Mesenchymal stem cell (in vitro differentiated cells and primary cell): ENCODE data around the gene GSK3B.

Experiments
- DNase-seq: peaks from one replicate; pipeline ENCODE4 v3.0.0-alpha.2; 2013
- H2AFZ ChIP-seq: one replicate; pipeline ENCODE4 v1.6.1; 2013; ENCODE audit warnings: low read depth, mild to moderate bottlenecking, control low read depth, inconsistent platforms, low read length, moderate library complexity
- H2AK5ac ChIP-seq: 2 replicates; pipeline ENCODE4 v1.6.1; 2013; ENCODE audit warnings: low read length, moderate library complexity, mild to moderate bottlenecking, inconsistent platforms; ENCODE audit not compliant: severe bottlenecking
- H2BK120ac ChIP-seq: one replicate; pipeline ENCODE4 v1.6.1; 2013; ENCODE audit warnings: low read depth, mild to moderate bottlenecking, inconsistent platforms, low read length, moderate library complexity
- H2BK12ac ChIP-seq, 2 experiments: one replicate each; pipeline ENCODE4 v1.6.1; 2013; ENCODE audit warnings: inconsistent platforms in 2 of 2, low read length in 2 of 2, mild to moderate bottlenecking in 2 of 2, moderate library complexity in 2 of 2, control low read depth in 1 of 2
- H2BK15ac ChIP-seq: one replicate; pipeline ENCODE4 v1.6.1; 2013; ENCODE audit warnings: mild to moderate bottlenecking, low read depth, inconsistent platforms; ENCODE audit not compliant: poor library complexity, severe bottlenecking
- H2BK5ac ChIP-seq: 2 replicates; pipeline ENCODE4 v1.6.1; 2013; ENCODE audit warnings: low read depth, mild to moderate bottlenecking, low read length, control low read depth, inconsistent platforms; ENCODE audit not compliant: poor library complexity, severe bottlenecking
- H3K14ac ChIP-seq, 2 experiments: one replicate each; pipeline ENCODE4 v1.6.1; 2013; ENCODE audit warnings: inconsistent platforms in 2 of 2, low read length in 2 of 2, control low read depth in 1 of 2, mild to moderate bottlenecking in 1 of 2, moderate library complexity in 1 of 2
- H3K18ac ChIP-seq, 2 experiments: one replicate each; pipeline ENCODE4 v1.6.1; 2013; ENCODE audit warnings: inconsistent platforms in 2 of 2, low read length in 2 of 2, control low read depth in 1 of 2, low read depth in 1 of 2, mild to moderate bottlenecking in 1 of 2
- H3K23ac ChIP-seq, 2 experiments: one replicate each; pipeline ENCODE4 v1.6.1; 2013; ENCODE audit warnings: inconsistent platforms in 2 of 2, low read length in 2 of 2, mild to moderate bottlenecking in 2 of 2, moderate library complexity in 2 of 2, control low read depth in 1 of 2
- H3K27ac ChIP-seq: 2 replicates; pipeline ENCODE4 v1.5.1; 2013; ENCODE audit warnings: mild to moderate bottlenecking, moderate library complexity, low read length, control low read depth, inconsistent platforms; ENCODE audit not compliant: poor library complexity, severe bottlenecking
- H3K27me3 ChIP-seq, 2 experiments: 2 replicates each; pipeline versions ENCODE4 v1.6.1 to v1.7.0; 2013; ENCODE audit warnings: low read length in 2 of 2, mild to moderate bottlenecking in 2 of 2, moderate library complexity in 2 of 2, control low read depth in 1 of 2, inconsistent platforms in 1 of 2; ENCODE audit not compliant: control insufficient read depth in 1 of 2, insufficient read depth in 1 of 2
- H3K36me3 ChIP-seq, 2 experiments: 2 replicates each; pipeline versions ENCODE4 v1.6.1 to v1.7.0; 2013; ENCODE audit warnings: low read length in 2 of 2, control low read depth in 1 of 2, inconsistent platforms in 1 of 2, low read depth in 1 of 2, mild to moderate bottlenecking in 1 of 2; ENCODE audit not compliant: insufficient read depth in 2 of 2, control insufficient read depth in 1 of 2
- H3K4ac ChIP-seq, 2 experiments: one replicate each; pipeline ENCODE4 v1.6.1; 2013; ENCODE audit warnings: inconsistent platforms in 2 of 2, low read length in 2 of 2, mild to moderate bottlenecking in 2 of 2, moderate library complexity in 2 of 2, control low read depth in 1 of 2, low read depth in 1 of 2
- H3K4me1 ChIP-seq: 2 replicates; pipeline ENCODE4 v1.6.1; 2013; ENCODE audit warnings: low read depth, low read length, control low read depth; ENCODE audit not compliant: control insufficient read depth, insufficient read depth
- H3K4me2 ChIP-seq: 2 replicates; pipeline ENCODE4 v1.6.1; 2013; ENCODE audit warnings: low read length, mild to moderate bottlenecking, inconsistent platforms; ENCODE audit not compliant: poor library complexity, severe bottlenecking
- H3K4me3 ChIP-seq, 2 experiments: 2 replicates each; pipeline versions ENCODE4 v1.5.1 to v1.7.0; 2013; ENCODE audit warnings: low read length in 2 of 2, mild to moderate bottlenecking in 2 of 2, control low read depth in 1 of 2, low read depth in 1 of 2; ENCODE audit not compliant: insufficient read depth in 1 of 2
- H3K79me1 ChIP-seq: replicated peaks from 2 replicates; pipeline ENCODE4 v1.6.1; 2013; ENCODE audit warnings: mild to moderate bottlenecking, control low read depth, low read length, inconsistent platforms; ENCODE audit not compliant: poor library complexity, severe bottlenecking
- H3K9ac ChIP-seq: 2 replicates; pipeline ENCODE4 v1.7.0; 2013; ENCODE audit warnings: mild to moderate bottlenecking, low read length, moderate library complexity
- H3K9me3 ChIP-seq: 2 replicates; pipeline ENCODE4 v1.7.0; 2013; ENCODE audit warnings: mild to moderate bottlenecking, low read length; ENCODE audit not compliant: control insufficient read depth
- H4K8ac ChIP-seq: one replicate; pipeline ENCODE4 v1.6.1; 2013; ENCODE audit warnings: inconsistent platforms, mild to moderate bottlenecking, low read length, moderate library complexity
- H4K91ac ChIP-seq: one replicate; pipeline ENCODE4 v1.6.1; 2013; ENCODE audit warnings: mild to moderate bottlenecking, low read length, inconsistent platforms
- WGBS: methylation state at CpG from one replicate; pipeline ENCODE4 v1.1.7; 2013; ENCODE audit warnings: mixed read lengths; 5-methylcytosine and 5-hydroxymethylcytosine counted together

GSK3B gene

DNA sequence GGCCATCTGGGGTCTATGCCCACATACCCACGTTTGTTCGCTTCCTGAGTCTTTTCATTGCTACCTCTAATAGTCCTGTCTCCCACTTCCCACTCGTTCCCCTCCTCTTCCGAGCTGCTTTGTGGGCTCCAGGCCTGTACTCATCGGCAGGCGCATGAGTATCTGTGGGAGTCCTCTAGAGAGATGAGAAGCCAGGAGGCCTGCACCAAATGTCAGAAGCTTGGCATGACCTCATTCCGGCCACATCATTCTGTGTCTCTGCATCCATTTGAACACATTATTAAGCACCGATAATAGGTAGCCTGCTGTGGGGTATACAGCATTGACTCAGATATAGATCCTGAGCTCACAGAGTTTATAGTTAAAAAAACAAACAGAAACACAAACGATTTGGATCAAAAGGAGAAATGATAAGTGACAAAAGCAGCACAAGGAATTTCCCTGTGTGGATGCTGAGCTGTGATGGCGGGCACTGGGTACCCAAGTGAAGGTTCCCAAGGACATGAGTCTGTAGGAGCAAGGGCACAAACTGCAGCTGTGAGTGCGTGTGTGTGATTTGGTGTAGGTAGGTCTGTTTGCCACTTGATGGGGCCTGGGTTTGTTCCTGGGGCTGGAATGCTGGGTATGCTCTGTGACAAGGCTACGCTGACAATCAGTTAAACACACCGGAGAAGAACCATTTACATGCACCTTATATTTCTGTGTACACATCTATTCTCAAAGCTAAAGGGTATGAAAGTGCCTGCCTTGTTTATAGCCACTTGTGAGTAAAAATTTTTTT is 276.5 kb downstream of the GSK3B start:
- Histone ChIP-seq H2BK5ac (no peak overlapping the region), H3K27me3 (peaks cover 7 to 36% of the 10 kb centered on the region in 2 experiments), H3K4me3 (no peak overlapping the region), H3K14ac (no peak overlapping the region), H3K4ac (no peak overlapping the region), H3K4me1 (no peaks in the 10 kb centered on the region), H3K36me3 (no peaks in the 10 kb centered on the region), H3K27ac (no peak overlapping the region), H4K8ac (no peak overlapping the region), H2BK120ac (no peak overlapping the region), H2BK15ac (no peak overlapping the region), H4K91ac (no peak overlapping the region), H3K9me3 (no peaks in the 10 kb centered on the region), H2AK5ac (no peak overlapping the region), H3K79me1 (no peaks in the 10 kb centered on the region), H2BK12ac (no peak overlapping the region), H3K9ac (no peak overlapping the region), H3K18ac (peak overlapping the region in 1 of 2 experiments; percentile 37), H3K4me2 (no peak overlapping the region), H2AFZ (no peak overlapping the region), H3K23ac (no peak overlapping the region)
- WGBS: 52% methylated on average over 6 of the region's 13 CpGs
- DNase-seq: no peak

DNA sequence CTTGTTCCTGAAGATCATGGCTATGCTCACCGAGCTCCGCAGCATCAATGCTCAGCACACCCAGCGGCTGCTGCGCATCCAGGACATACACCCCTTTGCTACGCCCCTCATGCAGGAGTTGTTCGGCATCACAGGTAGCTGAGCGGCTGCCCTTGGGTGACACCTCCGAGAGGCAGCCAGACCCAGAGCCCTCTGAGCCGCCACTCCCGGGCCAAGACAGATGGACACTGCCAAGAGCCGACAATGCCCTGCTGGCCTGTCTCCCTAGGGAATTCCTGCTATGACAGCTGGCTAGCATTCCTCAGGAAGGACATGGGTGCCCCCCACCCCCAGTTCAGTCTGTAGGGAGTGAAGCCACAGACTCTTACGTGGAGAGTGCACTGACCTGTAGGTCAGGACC is 277.2 kb downstream of the GSK3B start:
- 94% methylated on average over 12 of the region's 12 CpGs for WGBS

DNA sequence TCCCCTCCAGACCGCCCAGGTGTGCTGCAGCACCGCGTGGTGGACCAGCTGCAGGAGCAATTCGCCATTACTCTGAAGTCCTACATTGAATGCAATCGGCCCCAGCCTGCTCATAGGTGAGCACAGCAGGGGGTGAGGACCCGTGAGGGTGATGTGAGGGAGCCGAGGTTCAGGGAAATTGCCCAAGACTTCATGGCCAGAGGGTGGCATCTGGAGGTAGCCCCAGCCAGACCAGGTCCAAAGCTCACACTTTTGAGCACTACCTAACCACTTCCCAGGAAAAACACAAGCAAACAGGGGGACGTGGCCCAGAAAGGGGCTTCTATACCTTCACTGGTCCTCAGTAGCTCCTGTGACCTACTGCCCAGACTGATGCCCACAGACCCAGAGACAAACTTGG is 278.5 kb downstream of the GSK3B start:
- Histone ChIP-seq H2BK5ac (no peak overlapping the region), H3K4me2 (no peak overlapping the region), H3K4me1 (no peaks in the 10 kb centered on the region), H4K91ac (peak overlapping the region; percentile 35), H3K79me1 (no peaks in the 10 kb centered on the region), H2AK5ac (no peak overlapping the region), H2BK120ac (no peak overlapping the region), H2BK15ac (no peak overlapping the region), H3K9me3 (no peaks in the 10 kb centered on the region), H3K18ac (no peak overlapping the region), H3K23ac (no peak overlapping the region), H3K4ac (no peak overlapping the region), H3K4me3 (no peak overlapping the region), H4K8ac (no peak overlapping the region), H3K27ac (no peak overlapping the region), H3K14ac (no peak overlapping the region), H3K27me3 (peaks cover 7 to 56% of the 10 kb centered on the region in 2 experiments), H3K36me3 (no peaks in the 10 kb centered on the region), H2AFZ (no peak overlapping the region), H3K9ac (no peak overlapping the region), H2BK12ac (no peak overlapping the region)
- no peak for DNase-seq
- WGBS: 89% methylated on average over 6 of the region's 8 CpGs

More for the DNA sequence above, 277.2 kb downstream of the GSK3B start:
- no peaks in the 10 kb centered on the region for H3K79me1 ChIP-seq
- no peak overlapping the region for H2BK120ac ChIP-seq
- DNase-seq: no peak
- H4K91ac ChIP-seq: peak overlapping the region; percentile 28
- peaks cover 7 to 43% of the 10 kb centered on the region in 2 experiments for H3K27me3 ChIP-seq
- no peak overlapping the region for H2AFZ ChIP-seq
- H3K9me3 ChIP-seq: no peaks in the 10 kb centered on the region
- no peak overlapping the region for H3K23ac ChIP-seq
- no peak overlapping the region for H2BK12ac ChIP-seq
- no peak overlapping the region for H3K14ac ChIP-seq
- H3K4me1 ChIP-seq: no peaks in the 10 kb centered on the region
- H3K9ac ChIP-seq: no peak overlapping the region
- no peak overlapping the region for H2BK5ac ChIP-seq
- no peak overlapping the region for H3K4me3 ChIP-seq
- H2AK5ac ChIP-seq: no peak overlapping the region
- no peak overlapping the region for H2BK15ac ChIP-seq
- H3K4ac ChIP-seq: no peak overlapping the region
- H3K27ac ChIP-seq: no peak overlapping the region
- H3K18ac ChIP-seq: no peak overlapping the region
- H3K4me2 ChIP-seq: no peak overlapping the region
- no peaks in the 10 kb centered on the region for H3K36me3 ChIP-seq
- no peak overlapping the region for H4K8ac ChIP-seq

DNA sequence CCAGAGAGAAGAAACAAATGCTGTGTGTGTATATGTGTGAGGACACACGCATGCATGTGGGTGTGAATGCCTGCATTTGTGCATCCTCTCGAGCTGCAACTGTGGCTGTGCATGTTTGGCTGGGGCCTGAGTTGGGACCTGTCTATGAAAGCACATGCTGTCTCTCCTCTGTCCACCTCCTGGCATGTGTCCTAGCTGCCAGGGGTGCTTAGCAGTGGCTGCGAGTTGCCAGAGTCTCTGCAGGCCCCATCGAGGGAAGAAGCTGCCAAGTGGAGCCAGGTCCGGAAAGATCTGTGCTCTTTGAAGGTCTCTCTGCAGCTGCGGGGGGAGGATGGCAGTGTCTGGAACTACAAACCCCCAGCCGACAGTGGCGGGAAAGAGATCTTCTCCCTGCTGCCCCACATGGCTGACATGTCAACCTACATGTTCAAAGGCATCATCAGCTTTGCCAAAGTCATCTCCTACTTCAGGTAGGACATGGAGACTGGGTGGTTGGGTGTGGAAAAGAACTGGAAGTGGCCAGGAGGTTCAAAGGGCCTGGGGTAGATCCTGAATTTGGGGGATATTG is 281.7 kb downstream of the GSK3B start:
- H2AK5ac ChIP-seq: no peak overlapping the region
- 90% methylated on average over 5 of the region's 8 CpGs for WGBS
- no peak overlapping the region for H2BK5ac ChIP-seq
- H3K9me3 ChIP-seq: no peaks in the 10 kb centered on the region
- no peaks in the 10 kb centered on the region for H3K36me3 ChIP-seq
- peaks cover 7 to 66% of the 10 kb centered on the region in 2 experiments for H3K27me3 ChIP-seq
- no peak overlapping the region for H3K4me3 ChIP-seq
- H3K4me1 ChIP-seq: peaks cover 3% of the 10 kb centered on the region
- H3K9ac ChIP-seq: no peak overlapping the region
- H2BK120ac ChIP-seq: no peak overlapping the region
- H3K18ac ChIP-seq: no peak overlapping the region
- H3K79me1 ChIP-seq: no peaks in the 10 kb centered on the region
- no peak overlapping the region for H3K27ac ChIP-seq
- no peak overlapping the region for H3K23ac ChIP-seq
- H3K4ac ChIP-seq: no peak overlapping the region
- DNase-seq: no peak
- H4K91ac ChIP-seq: no peak overlapping the region
- no peak overlapping the region for H4K8ac ChIP-seq
- H3K14ac ChIP-seq: peak overlapping the region in 1 of 2 experiments; percentile 50
- H3K4me2 ChIP-seq: no peak overlapping the region
- no peak overlapping the region for H2BK15ac ChIP-seq
- H2BK12ac ChIP-seq: no peak overlapping the region
- H2AFZ ChIP-seq: no peak overlapping the region
